HG03432 (cell line): ENCODE measurements around the gene TBC1D16.
"Not testable (repeated sequence)": the region's sequence is repeated elsewhere in the genome, so short reads cannot be mapped to it uniquely, and the experiment has no call there.

ENCODE experiments used
- ATAC-seq: cut with Tn5 transposase; IDR thresholded peaks from one replicate; pipeline ENCODE4 v1.9.1; 2021; ENCODE audit warnings: mild to moderate bottlenecking, moderate library complexity; ENCODE audit not compliant: unreplicated experiment

The TBC1D16 gene

GRCh38 chr17:79977708-79978547 is 57.7 kb downstream of the TBC1D16 start:
- ATAC-seq: no peak

GRCh38 chr17:79977161-79977631 is 58.5 kb downstream of the TBC1D16 start:
- ATAC-seq: no peak

- no peak for ATAC-seq
Observed at GRCh38 chr17:79976451-79976850, 59.2 kb downstream of the TBC1D16 start.

- ATAC-seq: no peak
Observed at GRCh38 chr17:79975498-79976134, 60.1 kb downstream of the TBC1D16 start.

- no peak for ATAC-seq
Observed at GRCh38 chr17:79974566-79975497, 60.8 kb downstream of the TBC1D16 start.

GRCh38 chr17:79971651-79972050 is 64.0 kb downstream of the TBC1D16 start:
- ATAC-seq: no peak

GRCh38 chr17:79970576-79971068 is 65.0 kb downstream of the TBC1D16 start:
- no peak for ATAC-seq

GRCh38 chr17:79969906-79970305 is 65.8 kb downstream of the TBC1D16 start:
- ATAC-seq: no peak

GRCh38 chr17:79968116-79968515 is 67.6 kb downstream of the TBC1D16 start:
- no peak for ATAC-seq

- ATAC-seq: no peak
Observed at GRCh38 chr17:79966681-79967080, 69.0 kb downstream of the TBC1D16 start.

- ATAC-seq: no peak
Observed at GRCh38 chr17:79965806-79966205, 69.9 kb downstream of the TBC1D16 start.

- ATAC-seq: not testable (repeated sequence)
Observed at GRCh38 chr17:79962467-79962866, 73.2 kb downstream of the TBC1D16 start.

GRCh38 chr17:79961567-79961966 is 74.1 kb downstream of the TBC1D16 start:
- ATAC-seq: not testable (repeated sequence)

- ATAC-seq: no peak
Observed at GRCh38 chr17:79960788-79961522, 74.7 kb downstream of the TBC1D16 start.

- ATAC-seq: no peak
Observed at GRCh38 chr17:79959042-79959441, 76.6 kb downstream of the TBC1D16 start.

- no peak for ATAC-seq
Observed at GRCh38 chr17:79956853-79957252, 78.8 kb downstream of the TBC1D16 start.

- not testable (repeated sequence) for ATAC-seq
Observed at GRCh38 chr17:79956441-79956735, 79.3 kb downstream of the TBC1D16 start.

GRCh38 chr17:79955691-79956440 is 79.8 kb downstream of the TBC1D16 start:
- no peak for ATAC-seq

GRCh38 chr17:79955167-79955549 is 80.5 kb downstream of the TBC1D16 start:
- ATAC-seq: no peak
